ENCODE data around the gene CNEP1R1. TPM values are rescaled to one million over a fixed set of nuclear protein-coding genes. Genes with fewer than 3 reads are reported as not detected.

The CNEP1R1 gene
- total RNA-seq, 1 experiment from 2014 or later = 17.9 TPM

DNA sequence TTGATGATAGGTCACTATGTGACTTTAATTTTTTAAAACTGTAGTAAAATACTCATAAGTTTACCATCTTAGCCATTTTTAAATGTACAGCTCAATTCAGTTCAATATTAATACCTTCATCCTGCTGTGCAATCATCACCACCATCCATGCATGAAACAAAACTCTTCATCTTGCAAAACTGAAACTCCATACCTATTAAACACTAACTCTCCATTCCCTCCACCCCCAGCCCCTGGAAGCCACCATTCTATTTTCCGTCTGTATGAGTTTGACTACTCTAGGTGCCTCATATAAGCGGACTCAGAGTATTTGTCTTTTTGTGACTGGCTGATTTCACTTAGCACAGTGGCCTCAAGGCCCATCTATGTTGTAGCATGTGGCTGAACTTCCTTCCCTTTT, 9.4 kb upstream of the CNEP1R1 start:
- DNase-seq (ENCODE audit: low read depth) = no peak

DNA sequence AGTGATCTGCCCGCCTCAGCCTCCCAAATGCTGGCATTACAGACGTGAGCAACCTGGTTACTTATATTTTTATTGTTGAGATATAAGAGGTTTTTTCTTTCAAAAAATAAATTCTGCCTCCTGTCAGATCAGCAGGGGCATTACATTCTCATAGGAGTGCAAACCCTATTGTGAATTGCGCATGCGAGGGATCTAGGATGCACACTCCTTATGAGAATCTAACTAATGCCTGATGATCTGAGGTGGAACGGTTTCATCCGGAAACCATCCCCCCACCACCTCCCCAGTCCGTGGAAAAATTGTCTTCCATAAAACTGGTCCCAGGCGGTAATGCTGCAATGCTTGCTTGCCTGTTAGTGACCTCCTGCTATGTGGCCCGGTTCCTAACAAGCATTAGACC, 7.5 kb upstream of the CNEP1R1 start:
- DNase-seq (ENCODE audit: low read depth) = no peak

DNA sequence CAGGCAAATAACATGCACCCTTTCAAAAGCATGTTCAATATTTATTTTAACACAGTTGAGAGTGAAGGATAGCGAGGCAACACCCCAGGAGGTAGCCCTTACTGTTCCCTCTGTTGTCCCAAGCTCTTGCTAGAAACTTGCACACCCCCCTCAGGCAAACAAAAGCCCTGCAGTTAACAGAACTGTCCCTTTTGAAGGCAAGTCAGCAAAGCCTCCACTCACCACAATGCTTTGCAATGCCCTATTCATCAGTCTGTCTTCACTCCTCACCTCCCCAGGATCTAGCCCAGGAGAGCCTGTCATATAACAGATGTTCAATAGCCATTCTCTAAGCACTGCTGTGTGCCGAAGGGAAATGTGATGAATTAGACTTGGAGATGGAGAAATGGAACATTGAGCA, 3.5 kb upstream of the CNEP1R1 start:
- DNase-seq (ENCODE audit: low read depth) = peak; percentile 11

DNA sequence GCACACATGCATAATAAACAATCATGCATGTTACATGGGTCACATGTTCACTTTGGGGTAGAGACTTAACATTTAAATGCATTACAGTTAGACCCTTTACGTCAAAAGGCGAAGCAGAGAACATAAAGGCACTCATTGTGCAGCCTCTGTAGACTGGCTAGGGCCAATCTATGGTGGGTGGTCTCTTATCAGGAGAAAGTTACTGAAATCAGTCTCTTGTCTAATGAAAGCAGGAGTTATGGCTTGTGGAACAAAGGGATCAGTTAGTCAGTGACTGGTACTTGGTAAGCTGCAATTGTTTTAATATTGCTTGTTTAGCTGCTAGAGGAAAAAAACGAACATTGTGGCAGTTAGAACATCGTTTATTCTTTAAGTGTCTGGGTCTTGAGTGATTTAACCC, 1.4 kb upstream of the CNEP1R1 start:
- no peak for DNase-seq (ENCODE audit: low read depth)

DNA sequence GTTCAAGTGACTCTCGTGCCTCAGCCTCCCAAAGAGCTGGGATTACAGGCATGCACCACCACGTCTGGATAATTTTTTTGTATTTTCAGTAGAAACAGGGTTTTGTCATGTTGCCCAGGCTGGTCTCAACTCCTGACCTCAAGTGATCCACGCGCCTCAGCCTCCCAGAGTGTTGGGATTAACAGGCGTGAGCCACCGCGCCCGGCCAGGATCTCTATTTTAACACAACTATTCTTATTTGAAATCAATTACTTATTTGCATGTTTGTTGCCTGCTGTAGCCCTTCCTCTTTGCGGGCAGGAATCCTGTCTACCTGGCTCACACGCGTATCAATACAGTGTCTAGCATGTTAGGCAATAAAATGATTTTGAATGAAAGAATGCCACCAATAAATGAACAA, 818 bp upstream of the CNEP1R1 start:
- no peak for DNase-seq (ENCODE audit: low read depth)

DNA sequence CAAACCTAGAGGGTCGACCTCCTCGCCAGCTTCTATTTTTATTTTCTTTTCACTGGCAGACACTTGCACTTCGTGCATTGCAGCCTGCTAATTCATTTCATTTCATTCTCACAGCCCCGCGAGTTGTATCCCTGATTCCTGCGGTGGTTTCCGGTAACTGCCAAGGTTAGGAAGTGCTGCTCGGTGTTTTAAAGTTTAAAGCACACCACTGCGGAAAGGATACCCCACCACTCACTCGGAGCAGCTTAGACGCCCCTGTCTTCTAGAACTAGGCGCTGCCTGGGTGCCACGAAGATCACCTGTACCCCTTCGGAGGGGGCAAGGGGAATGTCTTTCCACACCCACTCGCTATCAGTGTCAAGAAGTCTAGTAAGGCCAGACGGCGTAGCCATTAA, 509 bp downstream of the CNEP1R1 start:
- DNase-seq (ENCODE audit: low read depth) = peak; percentile 15

DNA sequence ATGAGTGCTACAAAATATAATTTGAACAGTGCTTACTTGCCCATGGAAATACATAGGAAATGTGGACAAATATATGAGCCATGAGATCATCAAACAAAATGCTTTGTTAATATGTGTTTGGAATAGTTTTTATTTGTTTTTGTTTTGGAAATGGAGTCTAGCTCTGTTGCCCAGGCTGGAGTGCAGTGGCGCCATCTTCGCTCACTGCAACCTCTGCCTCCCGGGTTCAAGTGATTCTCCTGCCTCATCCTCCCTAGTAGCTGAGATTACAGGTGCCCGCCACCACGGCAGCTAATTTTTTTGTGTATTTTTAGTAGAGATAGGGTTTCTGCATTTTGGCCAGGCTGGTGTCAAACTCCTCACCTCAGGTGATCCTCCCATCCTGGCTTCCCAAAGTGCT, 2.8 kb downstream of the CNEP1R1 start:
- no peak for DNase-seq (ENCODE audit: low read depth)

DNA sequence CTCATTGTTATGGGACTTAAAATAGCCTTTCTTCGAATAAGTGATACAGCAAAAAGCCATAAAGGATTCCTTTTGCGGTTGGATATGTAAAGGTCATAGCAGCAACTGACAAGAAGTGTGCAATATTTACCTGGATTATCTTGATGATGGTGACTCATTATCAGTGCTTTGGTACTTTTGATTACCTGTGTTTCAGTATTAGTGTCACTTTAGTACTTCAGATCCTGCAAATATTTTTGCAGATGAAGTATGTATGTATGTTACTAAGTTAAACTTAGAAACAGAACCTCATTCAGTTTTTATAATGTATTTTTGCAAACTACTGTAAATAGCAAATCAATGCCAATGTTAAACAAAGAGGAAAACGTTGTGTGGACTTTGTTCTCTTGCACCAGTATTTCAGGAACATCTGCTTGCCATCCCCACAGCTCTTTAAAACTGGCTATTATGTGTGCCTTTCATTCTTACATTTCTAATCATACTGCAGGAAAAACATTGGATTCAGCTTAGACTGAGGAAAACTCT, 10.5 kb downstream of the CNEP1R1 start:
- DNase-seq (ENCODE audit: low read depth) = no peak

DNA sequence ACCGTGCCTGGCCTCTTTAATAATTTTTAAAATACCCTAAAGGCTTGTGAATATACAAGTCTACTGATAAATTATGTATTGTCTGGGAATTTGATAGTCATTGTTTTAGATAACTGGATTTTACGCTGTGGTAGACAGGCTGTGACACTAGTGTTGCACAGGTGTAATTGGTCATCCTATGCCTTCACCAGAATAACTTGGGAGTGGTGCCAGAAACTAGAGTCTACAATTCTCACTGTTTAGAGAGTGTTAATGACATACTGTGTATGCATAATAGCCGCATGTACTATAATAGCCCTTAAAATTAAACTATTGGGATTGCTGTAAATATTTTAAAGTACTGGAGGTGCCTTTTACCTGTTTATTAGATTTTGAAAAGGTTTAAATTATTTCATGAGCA, 11.4 kb downstream of the CNEP1R1 start:
- DNase-seq (ENCODE audit: low read depth) = no peak

DNA sequence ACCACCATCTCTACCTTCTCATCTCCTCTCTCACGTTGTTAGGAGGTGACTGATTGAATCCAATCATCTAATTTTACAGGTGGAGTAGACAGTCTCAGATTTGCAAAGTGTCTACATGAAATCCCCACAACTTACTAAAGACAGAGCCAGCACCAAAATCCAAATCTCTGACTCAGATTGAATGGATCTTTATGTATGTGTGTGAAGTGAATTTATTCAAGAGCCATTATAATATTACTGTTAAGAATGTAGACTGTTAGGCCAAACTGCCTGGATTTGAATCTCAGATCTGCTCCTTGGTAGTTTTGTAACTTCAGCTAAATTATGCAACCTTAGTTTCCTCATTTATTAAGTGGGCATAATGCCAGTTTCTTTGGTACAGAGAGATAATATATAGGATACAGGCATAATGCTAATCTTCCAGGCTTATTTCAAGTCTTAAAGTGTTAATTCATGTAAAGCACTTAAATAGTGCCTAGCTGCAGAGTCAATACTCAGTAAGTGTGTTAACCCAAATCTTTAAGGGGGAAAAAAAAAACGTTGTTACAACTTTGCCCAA, 12.7 kb downstream of the CNEP1R1 start:
- DNase-seq (ENCODE audit: low read depth) = no peak

DNA sequence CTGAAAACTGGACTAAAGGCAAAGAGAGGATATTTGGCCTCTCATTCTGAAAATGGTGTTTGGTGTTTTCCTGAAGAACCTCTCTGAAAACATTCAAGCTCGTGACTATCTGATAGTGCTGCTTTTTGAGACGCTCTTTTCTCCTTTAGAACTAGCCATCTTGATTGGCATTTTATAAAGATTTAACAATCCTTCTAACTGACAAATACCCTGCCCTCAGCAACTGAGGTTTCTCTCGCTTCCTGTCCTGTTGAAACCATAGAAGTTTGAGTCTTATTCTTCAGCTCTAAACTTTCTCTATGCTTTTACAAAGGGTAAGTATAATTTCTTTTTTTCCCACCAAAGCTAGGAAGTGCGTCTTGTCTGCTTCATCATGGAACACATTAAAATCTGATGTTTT, 13.3 kb downstream of the CNEP1R1 start:
- DNase-seq (ENCODE audit: low read depth) = no peak

DNA sequence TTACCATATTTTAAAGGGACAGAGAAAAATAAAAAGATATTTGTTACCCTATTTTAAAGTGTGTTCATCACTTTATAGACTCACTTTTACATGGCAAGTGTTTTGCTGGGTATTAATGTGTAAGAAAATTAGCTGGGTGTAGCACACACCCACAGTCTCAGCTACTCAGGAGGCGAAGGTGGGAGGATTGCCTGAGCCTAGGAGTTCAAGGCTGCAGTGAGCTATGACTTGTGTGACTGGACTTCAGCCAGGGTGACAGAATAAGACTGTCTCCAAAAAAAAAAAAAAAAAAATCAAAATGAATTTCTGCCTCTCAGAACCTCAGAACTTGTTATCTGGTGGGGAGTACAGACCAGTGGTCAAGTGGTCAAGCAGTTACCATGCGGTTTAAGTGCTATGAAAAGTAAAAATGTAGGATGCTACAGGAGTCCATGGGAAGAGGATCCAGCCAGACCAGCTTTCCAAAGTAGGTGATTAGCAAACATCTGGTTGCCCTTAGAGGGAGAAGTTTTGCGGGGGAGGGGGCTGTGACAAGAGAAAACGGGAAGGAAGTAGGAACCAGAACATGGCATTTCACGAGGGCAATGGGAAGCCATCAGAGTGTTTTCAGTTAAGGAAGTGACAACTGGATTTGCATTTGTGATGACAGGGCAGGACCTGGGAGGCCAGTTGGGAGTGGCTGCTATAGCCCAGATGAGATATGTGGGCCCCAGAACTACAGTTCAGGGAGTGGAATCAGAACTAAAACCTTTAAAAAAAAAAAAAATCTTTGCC, 13.9 kb downstream of the CNEP1R1 start:
- no peak for DNase-seq (ENCODE audit: low read depth)

DNA sequence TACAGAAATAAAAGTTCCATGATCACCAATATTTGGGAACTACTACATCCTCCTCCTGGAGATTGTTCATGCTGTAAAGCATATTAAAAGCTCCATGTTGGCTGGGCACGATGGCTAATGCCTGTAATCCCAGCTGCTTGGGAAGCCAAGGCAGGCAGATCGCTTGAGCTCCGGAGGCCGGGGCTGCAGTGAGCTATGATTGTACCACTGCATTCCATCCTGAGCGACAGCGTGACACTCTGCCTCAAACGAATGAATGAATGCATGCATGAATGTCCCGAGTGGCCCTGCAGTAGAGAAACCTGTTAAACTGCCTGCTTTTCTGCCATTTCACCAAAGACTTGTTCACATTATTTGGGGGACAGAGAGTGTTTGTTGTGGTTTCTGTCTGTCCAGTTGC, 15.0 kb downstream of the CNEP1R1 start:
- DNase-seq (ENCODE audit: low read depth) = no peak

DNA sequence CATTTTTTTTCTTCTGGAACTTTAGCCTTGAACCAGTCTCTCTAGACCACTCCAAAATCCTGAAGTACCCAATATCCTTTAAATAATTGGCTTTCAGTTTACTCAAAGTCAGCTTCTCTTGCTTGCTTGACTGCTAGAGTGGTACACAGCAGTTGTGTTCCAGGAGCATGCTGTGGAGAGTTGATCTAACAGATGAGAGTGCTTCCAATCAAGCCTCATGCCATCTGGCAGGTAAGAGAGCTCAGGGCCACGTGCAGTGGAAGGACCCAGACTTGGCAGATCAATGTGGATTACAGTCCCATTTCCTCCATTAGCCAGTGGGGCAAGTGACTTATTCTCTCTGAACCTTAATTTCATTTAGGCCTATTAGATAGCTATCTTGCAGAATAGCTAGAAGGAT, 15.7 kb downstream of the CNEP1R1 start:
- DNase-seq (ENCODE audit: low read depth) = no peak

DNA sequence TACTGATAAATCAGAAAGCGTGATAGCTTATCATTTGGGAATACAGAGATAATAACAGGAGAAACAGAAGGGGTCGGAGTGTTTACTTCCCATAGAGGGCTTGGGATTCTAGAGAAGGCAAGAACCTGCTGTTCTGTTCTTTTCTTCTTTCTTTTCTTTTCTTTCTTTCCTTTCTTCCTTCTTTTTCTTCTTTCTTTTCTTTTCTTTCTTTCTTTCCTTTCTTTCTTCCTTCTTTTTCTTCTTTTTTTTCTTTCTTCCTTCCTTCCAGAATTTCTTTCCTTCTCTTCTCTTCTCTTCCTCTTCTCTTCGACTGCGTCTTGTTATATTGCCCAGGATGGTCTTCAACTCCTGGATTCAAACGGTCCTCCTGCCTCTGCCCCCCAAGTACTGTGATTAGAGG, 18.3 kb downstream of the CNEP1R1 start:
- no peak for DNase-seq (ENCODE audit: low read depth)

DNA sequence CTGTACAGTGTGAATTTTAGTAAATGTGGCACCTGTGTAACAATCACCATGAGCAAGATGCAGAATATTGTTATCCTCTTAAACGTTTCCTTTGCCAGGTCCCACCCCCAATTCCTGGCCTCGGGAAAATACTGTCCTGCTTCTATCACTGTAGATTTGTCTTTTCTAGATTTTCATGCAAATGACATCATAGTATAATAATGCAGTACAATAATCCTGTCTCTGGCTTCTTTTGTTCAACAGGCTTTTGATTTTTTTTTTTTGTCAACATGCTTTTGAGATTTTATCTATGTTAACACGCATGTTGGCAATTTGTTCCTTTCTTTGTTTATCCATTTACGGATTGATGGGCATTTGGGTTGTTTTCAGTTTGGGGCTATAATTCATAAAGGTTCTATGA, 20.4 kb downstream of the CNEP1R1 start:
- no peak for DNase-seq (ENCODE audit: low read depth)

DNA sequence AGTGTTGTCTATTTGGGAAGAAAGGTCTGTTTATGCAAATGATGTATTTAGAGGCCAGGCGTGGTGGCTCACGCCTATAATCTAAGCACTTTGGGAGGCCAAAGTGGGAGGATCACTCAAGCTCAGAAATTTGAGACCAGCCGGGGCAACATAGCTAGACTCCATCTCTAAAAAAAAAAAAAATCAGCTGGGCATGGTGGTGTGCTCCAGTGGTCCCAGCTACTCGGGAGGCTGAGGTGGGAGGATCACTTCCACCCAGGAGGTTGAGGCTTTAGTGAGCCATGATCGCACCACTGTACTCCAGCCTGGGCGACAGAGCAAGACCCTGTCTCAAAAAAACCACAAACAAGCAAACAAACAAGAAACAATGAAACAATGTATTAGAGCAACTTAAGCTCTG, 21.8 kb downstream of the CNEP1R1 start:
- no peak for DNase-seq (ENCODE audit: low read depth)

DNA sequence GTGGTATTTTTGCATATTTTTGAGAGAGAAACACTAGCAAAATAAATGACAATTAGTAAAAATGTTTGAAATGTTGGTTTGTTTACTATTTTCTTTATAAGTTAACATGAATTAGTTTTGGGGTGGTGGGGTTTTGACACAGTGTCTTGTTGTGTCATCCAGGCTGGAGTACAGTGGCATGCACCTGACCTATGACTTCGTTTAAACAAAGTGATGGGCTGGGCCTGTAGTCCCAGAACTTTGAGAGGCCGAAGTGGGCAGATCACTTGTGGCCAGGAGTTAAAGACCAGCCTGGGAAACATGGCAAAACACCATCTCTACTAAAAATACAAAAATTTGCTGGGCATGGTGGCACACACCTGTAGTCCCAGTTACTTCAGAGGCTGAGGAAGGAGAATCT, 22.8 kb downstream of the CNEP1R1 start:
- no peak for DNase-seq (ENCODE audit: low read depth)

DNA sequence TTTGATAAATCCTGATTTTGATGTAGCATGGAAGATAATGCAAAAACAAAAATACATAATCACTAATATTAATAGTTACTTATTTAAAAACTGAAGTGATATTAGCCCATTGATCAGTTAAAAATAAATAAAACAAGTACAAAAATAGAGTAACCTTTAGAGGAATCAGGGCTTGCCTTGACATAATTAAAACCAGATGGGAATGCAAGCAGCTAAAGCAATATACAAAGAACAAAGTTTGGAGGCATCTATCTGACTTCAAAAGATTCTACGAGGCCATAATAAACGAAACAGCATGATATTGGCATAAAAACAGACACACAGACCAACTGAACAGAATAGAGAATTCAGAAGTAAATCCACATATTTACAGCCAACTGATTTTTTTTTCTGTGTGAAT, 25.8 kb downstream of the CNEP1R1 start:
- no peak for DNase-seq (ENCODE audit: low read depth)

DNA sequence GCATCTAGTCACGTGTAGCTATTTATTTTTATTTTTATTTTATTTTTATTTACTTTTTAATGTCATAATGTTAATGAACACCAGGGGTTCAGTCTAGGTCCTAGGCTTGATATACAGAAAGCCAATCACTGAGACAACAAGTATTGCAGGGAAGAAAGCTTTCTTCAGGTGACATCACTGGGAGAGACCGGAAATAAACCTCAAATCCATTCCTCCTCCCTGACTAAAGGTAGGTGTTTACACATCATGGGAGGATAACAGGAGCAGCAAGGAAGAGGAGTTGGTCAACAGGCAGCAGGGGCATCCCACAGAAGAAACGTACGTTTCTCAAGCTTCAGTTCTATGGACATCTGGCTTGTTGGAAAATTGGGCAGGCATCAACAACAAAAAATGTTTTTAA, 31.2 kb downstream of the CNEP1R1 start:
- no peak for DNase-seq (ENCODE audit: low read depth)

DNA sequence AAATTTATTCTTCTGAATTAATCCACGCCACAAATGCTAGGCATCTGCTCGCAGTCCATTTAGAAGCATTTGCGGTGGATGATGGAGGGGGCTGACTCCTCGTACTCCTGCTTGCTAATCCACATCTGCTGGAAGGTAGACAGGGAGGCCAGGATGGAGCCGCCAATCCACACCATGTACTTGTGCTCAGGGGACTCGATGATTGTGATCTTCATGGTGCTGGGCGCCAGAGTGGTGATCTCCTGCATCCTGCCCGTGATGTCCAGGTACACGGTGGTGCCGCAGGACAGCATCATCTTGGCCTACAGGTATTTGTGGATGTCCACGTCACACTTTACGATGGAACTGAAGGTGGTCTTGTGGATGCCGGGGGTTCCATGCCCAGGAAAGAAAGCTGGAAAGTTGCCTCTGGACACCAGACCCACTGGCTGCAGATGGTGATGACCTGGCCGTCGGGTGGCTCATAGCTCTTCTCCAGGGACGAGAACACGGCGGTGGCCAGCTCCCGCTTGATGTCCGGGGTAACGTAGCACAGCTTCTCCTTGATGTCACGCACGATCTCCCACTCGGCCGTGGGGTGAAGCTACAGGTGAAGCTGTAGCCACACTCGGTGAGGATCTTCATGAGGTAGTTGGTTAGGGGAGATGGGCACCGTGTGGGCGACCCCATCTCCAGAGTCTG, 33.2 kb downstream of the CNEP1R1 start:
- DNase-seq (ENCODE audit: low read depth) = no peak

DNA sequence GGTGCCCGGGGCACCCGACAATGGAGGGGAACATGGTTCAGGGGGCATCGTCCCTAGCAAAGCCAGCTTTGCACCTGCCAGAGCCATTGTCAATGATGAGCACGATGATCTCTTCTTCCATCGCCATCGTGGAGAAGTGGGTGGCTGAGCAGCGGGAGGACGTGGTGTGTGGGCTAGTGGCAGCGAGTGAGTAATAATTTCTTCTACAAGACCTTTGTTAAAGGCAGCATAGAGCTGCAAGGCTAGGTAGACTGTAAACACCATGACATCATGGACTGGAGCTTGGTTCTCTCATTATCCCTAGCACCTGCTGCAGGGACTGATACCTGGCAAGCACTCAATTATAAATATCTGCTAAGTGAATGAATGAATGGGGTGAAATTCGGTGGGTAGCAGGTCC, 34.1 kb downstream of the CNEP1R1 start:
- no peak for DNase-seq (ENCODE audit: low read depth)

DNA sequence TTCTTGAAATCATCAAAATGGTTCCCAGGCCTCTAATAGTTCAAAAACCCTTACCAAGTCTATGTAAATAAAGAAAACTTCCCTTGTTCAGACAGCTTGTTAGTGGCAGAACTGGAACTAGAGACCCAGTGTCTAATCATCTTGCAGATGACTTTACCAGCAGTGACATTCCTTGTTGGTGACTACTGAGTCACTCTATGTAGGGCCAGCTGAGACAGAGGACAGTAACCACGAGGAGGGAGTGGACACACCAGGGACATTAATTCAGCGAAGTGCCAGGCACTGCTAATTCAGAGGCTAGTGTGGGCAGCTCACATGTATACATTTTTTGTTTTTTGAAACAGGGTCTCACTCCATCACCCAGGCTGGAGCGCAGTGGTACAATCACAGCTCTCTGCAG, 34.6 kb downstream of the CNEP1R1 start:
- DNase-seq (ENCODE audit: low read depth) = no peak
